Pancreas (tissue), 10 donors: ENCODE measurements around the gene AIRE. TPM values are rescaled to one million over a fixed set of nuclear protein-coding genes. Genes with fewer than 3 reads are reported as not detected.
A peak's percentile ranks its signal among the peaks of the same experiment; 100 is the strongest.

Experiments used
- ATAC-seq, 4 donors: fragments of 200-7000 bp; cut with Tn5 transposase; one replicate each; pipeline versions ENCODE4 v1.8.0 to v1.9.1; 2020; ENCODE audit warnings: mild to moderate bottlenecking in 4 of 4, moderate library complexity in 4 of 4
- DNase-seq, 6 donors: peaks; one replicate each; pipeline ENCODE4 v3.0.0-alpha.2; 2020
- FAIRE-seq: peaks from 2 replicates; lab custom pipeline; 2012; peaks lifted over from hg19 to GRCh38; lab: Jason Lieb, UNC
- H3K27ac ChIP-seq, 4 donors: fragments of 200-600 bp; sonication (generic); 1 replicate in 3 of 4; 2 replicates in 1 of 4; pipeline versions ENCODE4 v1.5.0 to v1.8.0; 2020
- H3K27me3 ChIP-seq, 4 donors: fragments of 200-600 bp; one replicate each; pipeline ENCODE4 v1.8.0; 2021
- H3K36me3 ChIP-seq, 3 donors: fragments of 200-600 bp; sonication (generic) in 1 of 3; one replicate each; pipeline versions ENCODE4 v1.5.0 to v1.8.0; 2020 to 2021
- H3K4me1 ChIP-seq, 3 donors: fragments of 200-600 bp; one replicate each; pipeline ENCODE4 v1.8.0; 2021
- H3K4me3 ChIP-seq, 4 donors: fragments of 200-600 bp; sonication (generic) in 2 of 4; one replicate each; pipeline versions ENCODE4 v1.5.0 to v1.8.0; 2020 to 2021
- H3K9me3 ChIP-seq, 4 donors: fragments of 200-600 bp; one replicate each; pipeline ENCODE4 v1.8.0; 2021
- CTCF ChIP-seq, 4 donors: fragments of 200-600 bp; sonication (generic) in 3 of 4; IDR thresholded peaks; one replicate each; pipeline versions ENCODE4 v1.5.0 to v1.8.0; 2021; ENCODE audit warnings: antibody characterized with exemption in 4 of 4
- WGBS, 2 donors: extraction: QIAGEN DNeasy Blood & Tissue Kit; methylation state at CpG; one replicate each; pipeline ENCODE4 v1.1.7; 2013; 5-methylcytosine and 5-hydroxymethylcytosine counted together
- intact Hi-C, 3 donors: fragments of 100-400 bp; cut with DNase I; formaldehyde crosslinking; loops; one replicate each; pipeline versions ENCODE4 v1.11.1 to v1.14.2; 2022
- polyA plus RNA-seq, 2 donors: library from polyadenylated mRNA; stranded (reverse); fragments of 200-250 nt; gene quantifications; one replicate each; pipeline ENCODE4 v1.2.3, GENCODE V29; 2013
- total RNA-seq, 6 donors: library from RNA; stranded (reverse); fragmentation: NEBNext Ultra II Directional in 4 of 6; extraction: Animal tissue kit (Norgen Biotek cat#: 25700) in 4 of 6; gene quantifications; one replicate each; pipeline versions ENCODE4 v1.2.1 to v1.2.4, GENCODE V29; 2021 to 2023
- donor health status: healthy with polysubstance abuse.
- donor health status: DM: no; HTN: no; CAD: no; lungs with moderate emphysema.
- donor health status: DM: no; HTN: no; CAD: no.
- donor health status: control.
- donor health status: control.
- donor health status: Bipolar disorder and iron deficiency.
- donor health status: DM: yes; HTN: yes; CAD: no.
- donor health status: DM: no; HTN: no; CAD: no.
- donor health status: DM: no; HTN: no; CAD: no.
- donor health status: DM: yes; HTN: yes; CAD: no.

The AIRE gene
- total and polyA plus RNA-seq, 8 donors = 0.02 TPM; not detected in 7

GRCh38 chr21:44329971-44330681 is 44.5 kb downstream of the AIRE start:
- Histone ChIP-seq H3K4me1 (no peaks in the 10 kb centered on the region), H3K27ac (no peak overlapping the region), H3K9me3 (no peaks in the 10 kb centered on the region), H3K36me3 (peaks cover 0 to 7% (median 5%) of the 10 kb centered on the region in 3 donors), H3K4me3 (no peak overlapping the region), H3K27me3 (no peaks in the 10 kb centered on the region)
- TF ChIP-seq CTCF (IDR thresholded peaks at IDR 0.05) = no peak
- no peak for ATAC-seq
- FAIRE-seq = no peak
- peak in 1 of 6 donors; percentile 80 for DNase-seq
- WGBS, 2 donors = 91% methylated on average over 39 to 44 of the region's 44 CpGs
- intact Hi-C loops = no loop called here

GRCh38 chr21:44330698-44331097 is 45.0 kb downstream of the AIRE start:
- intact Hi-C loops = no loop called here
- peaks cover 0 to 6% (median 0%) of the 10 kb centered on the region in 3 donors for H3K36me3 ChIP-seq
- WGBS, 2 donors = 85 to 88% methylated on average over 17 to 18 of the region's 18 CpGs
- FAIRE-seq = no peak
- no peaks in the 10 kb centered on the region for H3K27me3 ChIP-seq
- peak in 1 of 6 donors; percentile 60 for DNase-seq
- H3K9me3 ChIP-seq = no peaks in the 10 kb centered on the region
- no peak for ATAC-seq
- no peak overlapping the region for H3K4me3 ChIP-seq
- no peak overlapping the region for H3K27ac ChIP-seq
- no peak for TF ChIP-seq CTCF (IDR thresholded peaks at IDR 0.05)
- H3K4me1 ChIP-seq = no peaks in the 10 kb centered on the region

- Histone ChIP-seq H3K9me3 (no peaks in the 10 kb centered on the region), H3K4me3 (no peak overlapping the region), H3K4me1 (no peaks in the 10 kb centered on the region), H3K36me3 (peaks cover 0 to under 1% (median 0%) of the 10 kb centered on the region in 3 donors), H3K27ac (no peak overlapping the region), H3K27me3 (no peaks in the 10 kb centered on the region)
- intact Hi-C loops = no loop called here
- DNase-seq (peak in 1 of 6 donors; percentile 67), FAIRE-seq (no peak), ATAC-seq (no peak)
- 88 to 90% methylated on average over 16 of the region's 16 CpGs for WGBS, 2 donors
- TF ChIP-seq CTCF (IDR thresholded peaks at IDR 0.05) = no peak
Measured at GRCh38 chr21:44331209-44331608, 45.5 kb downstream of the AIRE start.

GRCh38 chr21:44331650-44332307 is 46.1 kb downstream of the AIRE start:
- intact Hi-C loops = no loop called here
- no peak for FAIRE-seq

More at GRCh38 chr21:44331650-44332307, 46.1 kb downstream of the AIRE start:
- H3K36me3 ChIP-seq = no peaks in the 10 kb centered on the region
- no peak for ATAC-seq
- 84 to 87% methylated on average over 20 of the region's 20 CpGs for WGBS, 2 donors
- no peak overlapping the region for H3K4me3 ChIP-seq
- no peaks in the 10 kb centered on the region for H3K9me3 ChIP-seq
- no peak for TF ChIP-seq CTCF (IDR thresholded peaks at IDR 0.05)
- no peak overlapping the region for H3K27ac ChIP-seq
- no peaks in the 10 kb centered on the region for H3K4me1 ChIP-seq
- H3K27me3 ChIP-seq = no peaks in the 10 kb centered on the region
- peak in 1 of 6 donors; percentile 68 for DNase-seq
